Breast epithelium (tissue), 4 donors: ENCODE results near the gene LOX. TPM values are rescaled to one million over a fixed set of nuclear protein-coding genes. Genes with fewer than 3 reads are reported as not detected.

Source experiments
- DNase-seq, 2 donors: peaks; one replicate each; pipeline ENCODE4 v3.0.0-alpha.2; 2019; ENCODE audit warnings: low spot score in 2 of 2
- H3K27ac ChIP-seq, 2 donors: fragments of 200-600 bp; sonication (generic) in 1 of 2; one replicate each; pipeline ENCODE4 v1.5.1; 2016 to 2019; ENCODE audit warnings: mild to moderate bottlenecking in 1 of 2
- H3K27me3 ChIP-seq, 2 donors: fragments of 200-600 bp; sonication (generic) in 1 of 2; one replicate each; pipeline versions ENCODE4 v1.5.1 to v1.6.0; 2017 to 2019; ENCODE audit warnings: control low read depth in 1 of 2, mild to moderate bottlenecking in 1 of 2
- H3K36me3 ChIP-seq: fragments of 200-600 bp; one replicate; pipeline ENCODE4 v1.5.1; 2019
- H3K4me1 ChIP-seq, 2 donors: fragments of 200-600 bp; sonication (generic); one replicate each; pipeline ENCODE4 v1.5.1; 2016 to 2019; ENCODE audit warnings: control low read depth in 1 of 2
- H3K4me3 ChIP-seq, 3 donors: fragments of 200-600 bp; sonication (generic); 1 replicate in 2 of 3; 2 replicates in 1 of 3; pipeline ENCODE4 v1.5.1; 2016 to 2019; ENCODE audit warnings: mild to moderate bottlenecking in 3 of 3, moderate library complexity in 2 of 3
- H3K9me3 ChIP-seq, 2 donors: fragments of 200-600 bp; sonication (generic) in 1 of 2; one replicate each; pipeline ENCODE4 v1.5.1; 2016 to 2019; ENCODE audit warnings: control low read depth in 1 of 2
- CTCF ChIP-seq, 3 donors: fragments of 450-650 bp; IDR thresholded peaks; one replicate each; pipeline ENCODE4 v1.5.1; 2016 to 2017; ENCODE audit warnings: antibody characterized with exemption in 3 of 3, mild to moderate bottlenecking in 3 of 3, moderate library complexity in 3 of 3
- POLR2A ChIP-seq: fragments of 450-650 bp; IDR thresholded peaks from one replicate; pipeline ENCODE4 v1.6.1; 2016; ENCODE audit warnings: antibody characterized with exemption, mild to moderate bottlenecking, moderate library complexity
- POLR2AphosphoS5 ChIP-seq, 3 donors: sonication (generic); formaldehyde crosslinking; IDR thresholded peaks; one replicate each; pipeline ENCODE4 v1.6.1; 2017; ENCODE audit warnings: antibody characterized with exemption in 3 of 3
- intact Hi-C: fragments of 100-400 bp; cut with DNase I; formaldehyde crosslinking; loops from one replicate; pipeline ENCODE4 v1.15.1; 2023; ENCODE audit warnings: low total_unique reads
- total RNA-seq, 3 donors: library from RNA; depleted of rRNA; stranded (reverse); fragments of >200 nt; gene quantifications; one replicate each; pipeline ENCODE4 v1.1.0, GENCODE V29; 2016

LOX gene
- total RNA-seq, 3 donors from 2014 or later = 22.4 to 162 (median 35.4) TPM

- DNase-seq = no peak
- no peak overlapping the region for H3K4me3 ChIP-seq
- intact Hi-C loops = no loop called here
- no peaks in the 10 kb centered on the region for H3K4me1 ChIP-seq
- TF ChIP-seq POLR2AphosphoS5 (IDR thresholded peaks at IDR 0.05) (no peak), CTCF (IDR thresholded peaks at IDR 0.05) (no peak), POLR2A (no peak)
- H3K36me3 ChIP-seq = no peaks in the 10 kb centered on the region
- no peak overlapping the region for H3K27ac ChIP-seq
- H3K27me3 ChIP-seq = no peaks in the 10 kb centered on the region
- H3K9me3 ChIP-seq = no peaks in the 10 kb centered on the region
Observed at GRCh38 chr5:122114501-122114900, 36.4 kb upstream of the LOX start.

GRCh38 chr5:122112733-122113558 is 34.9 kb upstream of the LOX start:
- H3K9me3 ChIP-seq = no peaks in the 10 kb centered on the region
- TF ChIP-seq POLR2AphosphoS5 (IDR thresholded peaks at IDR 0.05) (no peak), CTCF (IDR thresholded peaks at IDR 0.05) (no peak), POLR2A (no peak)
- no peaks in the 10 kb centered on the region for H3K4me1 ChIP-seq
- no peak overlapping the region for H3K4me3 ChIP-seq
- H3K27me3 ChIP-seq = no peaks in the 10 kb centered on the region
- no peak for DNase-seq
- H3K27ac ChIP-seq = no peak overlapping the region
- intact Hi-C loops = no loop called here
- no peaks in the 10 kb centered on the region for H3K36me3 ChIP-seq

GRCh38 chr5:122112063-122112462 is 34.0 kb upstream of the LOX start:
- DNase-seq = no peak
- Histone ChIP-seq H3K4me3 (no peak overlapping the region), H3K36me3 (no peaks in the 10 kb centered on the region), H3K27me3 (no peaks in the 10 kb centered on the region), H3K4me1 (no peaks in the 10 kb centered on the region), H3K9me3 (no peaks in the 10 kb centered on the region), H3K27ac (no peak overlapping the region)
- intact Hi-C loops = no loop called here
- TF ChIP-seq POLR2AphosphoS5 (IDR thresholded peaks at IDR 0.05) = no peak
- TF ChIP-seq POLR2A = no peak
- no peak for TF ChIP-seq CTCF (IDR thresholded peaks at IDR 0.05)

- Histone ChIP-seq H3K27ac (no peak overlapping the region), H3K4me3 (no peak overlapping the region), H3K36me3 (no peaks in the 10 kb centered on the region), H3K27me3 (no peaks in the 10 kb centered on the region), H3K4me1 (no peaks in the 10 kb centered on the region), H3K9me3 (no peaks in the 10 kb centered on the region)
- no peak for DNase-seq
- intact Hi-C loops = no loop called here
- TF ChIP-seq POLR2AphosphoS5 (IDR thresholded peaks at IDR 0.05) = no peak
- TF ChIP-seq CTCF (IDR thresholded peaks at IDR 0.05) = no peak
- TF ChIP-seq POLR2A = no peak
Observed at GRCh38 chr5:122111460-122111859, 33.4 kb upstream of the LOX start.

DNA sequence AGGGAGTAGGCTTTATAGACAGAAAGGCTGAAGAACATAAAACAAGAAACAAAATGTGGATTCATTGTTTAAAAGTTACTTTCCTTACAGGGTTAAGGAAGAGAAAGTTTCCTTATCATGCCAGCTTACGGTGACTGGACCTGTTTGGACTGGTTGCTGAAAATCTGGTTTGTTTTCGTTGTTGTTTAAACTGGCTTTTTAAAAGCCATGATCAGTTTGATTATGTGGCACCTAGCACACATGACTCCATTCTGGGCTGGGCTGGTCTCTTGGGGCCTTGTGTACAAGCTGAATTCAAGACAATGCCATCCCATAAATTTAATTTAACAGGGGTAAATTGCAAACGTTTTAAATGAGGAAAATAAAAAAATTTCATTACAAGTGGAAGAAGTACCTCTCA is 32.9 kb upstream of the LOX start:
- no peaks in the 10 kb centered on the region for H3K4me1 ChIP-seq
- no peak overlapping the region for H3K4me3 ChIP-seq
- H3K36me3 ChIP-seq = no peaks in the 10 kb centered on the region
- DNase-seq = no peak
- no peak for TF ChIP-seq POLR2AphosphoS5 (IDR thresholded peaks at IDR 0.05)
- no peak for TF ChIP-seq POLR2A
- no peak for TF ChIP-seq CTCF (IDR thresholded peaks at IDR 0.05)
- H3K27me3 ChIP-seq = no peaks in the 10 kb centered on the region
- no peaks in the 10 kb centered on the region for H3K9me3 ChIP-seq
- intact Hi-C loops = no loop called here
- H3K27ac ChIP-seq = no peak overlapping the region
